HG03039 (cell line): ENCODE measurements around the gene C2CD5.
"Not testable (repeated sequence)": the region's sequence is repeated elsewhere in the genome, so short reads cannot be mapped to it uniquely, and the experiment has no call there.

ENCODE experiments used
- ATAC-seq: cut with Tn5 transposase; IDR thresholded peaks from one replicate; pipeline ENCODE4 v1.9.1; 2021; ENCODE audit warnings: mild to moderate bottlenecking, moderate library complexity; ENCODE audit not compliant: unreplicated experiment

The C2CD5 gene, protein sequence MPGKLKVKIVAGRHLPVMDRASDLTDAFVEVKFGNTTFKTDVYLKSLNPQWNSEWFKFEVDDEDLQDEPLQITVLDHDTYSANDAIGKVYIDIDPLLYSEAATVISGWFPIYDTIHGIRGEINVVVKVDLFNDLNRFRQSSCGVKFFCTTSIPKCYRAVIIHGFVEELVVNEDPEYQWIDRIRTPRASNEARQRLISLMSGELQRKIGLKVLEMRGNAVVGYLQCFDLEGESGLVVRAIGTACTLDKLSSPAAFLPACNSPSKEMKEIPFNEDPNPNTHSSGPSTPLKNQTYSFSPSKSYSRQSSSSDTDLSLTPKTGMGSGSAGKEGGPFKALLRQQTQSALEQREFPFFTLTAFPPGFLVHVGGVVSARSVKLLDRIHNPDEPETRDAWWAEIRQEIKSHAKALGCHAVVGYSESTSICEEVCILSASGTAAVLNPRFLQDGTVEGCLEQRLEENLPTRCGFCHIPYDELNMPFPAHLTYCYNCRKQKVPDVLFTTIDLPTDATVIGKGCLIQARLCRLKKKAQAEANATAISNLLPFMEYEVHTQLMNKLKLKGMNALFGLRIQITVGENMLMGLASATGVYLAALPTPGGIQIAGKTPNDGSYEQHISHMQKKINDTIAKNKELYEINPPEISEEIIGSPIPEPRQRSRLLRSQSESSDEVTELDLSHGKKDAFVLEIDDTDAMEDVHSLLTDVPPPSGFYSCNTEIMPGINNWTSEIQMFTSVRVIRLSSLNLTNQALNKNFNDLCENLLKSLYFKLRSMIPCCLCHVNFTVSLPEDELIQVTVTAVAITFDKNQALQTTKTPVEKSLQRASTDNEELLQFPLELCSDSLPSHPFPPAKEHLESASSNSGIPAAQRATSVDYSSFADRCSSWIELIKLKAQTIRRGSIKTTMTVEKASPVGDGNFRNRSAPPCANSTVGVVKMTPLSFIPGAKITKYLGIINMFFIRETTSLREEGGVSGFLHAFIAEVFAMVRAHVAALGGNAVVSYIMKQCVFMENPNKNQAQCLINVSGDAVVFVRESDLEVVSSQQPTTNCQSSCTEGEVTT

DNA sequence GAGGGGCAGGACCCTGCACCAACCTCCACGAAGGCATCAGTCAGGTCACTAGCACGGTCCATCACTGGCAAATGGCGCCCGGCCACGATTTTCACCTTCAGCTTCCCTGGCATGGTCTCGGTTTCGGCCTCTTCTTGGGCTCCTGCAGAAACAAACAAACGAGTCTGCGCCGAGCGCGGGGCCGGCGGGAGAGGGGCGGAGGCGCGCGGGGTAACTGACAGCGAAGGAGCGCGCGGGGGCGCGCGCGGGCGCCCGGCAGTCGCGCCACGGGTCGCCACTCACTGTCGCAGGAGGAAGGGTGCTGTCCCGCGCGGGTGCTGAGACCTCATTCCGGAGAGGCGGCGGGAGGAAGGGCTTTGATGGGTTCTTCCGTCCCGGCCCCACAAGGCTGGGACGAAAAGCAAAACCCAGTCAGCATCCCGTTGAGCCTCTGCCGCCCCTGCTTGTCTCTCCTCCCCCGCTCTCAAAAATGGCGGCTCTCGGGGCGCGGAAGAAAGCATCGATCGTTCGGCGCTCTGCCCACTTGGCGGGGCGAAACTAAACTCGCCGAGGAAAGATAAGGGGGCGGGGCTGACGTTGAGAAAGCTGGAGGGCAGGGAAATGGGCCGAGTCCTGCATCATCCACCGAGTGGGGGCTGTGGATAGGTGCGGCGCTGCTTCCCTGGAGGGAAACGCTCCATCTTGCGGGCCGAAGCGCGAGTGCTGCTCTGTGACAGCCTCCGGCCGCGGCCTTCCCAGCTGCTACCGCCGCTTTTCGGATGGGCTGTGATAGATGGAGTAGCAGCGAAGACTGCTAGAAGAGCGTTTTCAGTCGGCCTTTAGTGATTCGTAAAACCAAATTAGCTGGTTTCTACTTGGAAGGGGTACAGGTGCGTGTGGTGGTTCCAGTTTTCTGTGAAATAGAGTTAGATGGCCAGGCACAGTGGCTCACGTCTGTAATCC is at the start of gene C2CD5:
Gene C2CD5, minus strand, starts transcription at position 505 of the 942 bp plus-strand sequence. Its CDS starts 392 bp downstream, at position 113.
- ATAC-seq: peak; percentile 84

DNA sequence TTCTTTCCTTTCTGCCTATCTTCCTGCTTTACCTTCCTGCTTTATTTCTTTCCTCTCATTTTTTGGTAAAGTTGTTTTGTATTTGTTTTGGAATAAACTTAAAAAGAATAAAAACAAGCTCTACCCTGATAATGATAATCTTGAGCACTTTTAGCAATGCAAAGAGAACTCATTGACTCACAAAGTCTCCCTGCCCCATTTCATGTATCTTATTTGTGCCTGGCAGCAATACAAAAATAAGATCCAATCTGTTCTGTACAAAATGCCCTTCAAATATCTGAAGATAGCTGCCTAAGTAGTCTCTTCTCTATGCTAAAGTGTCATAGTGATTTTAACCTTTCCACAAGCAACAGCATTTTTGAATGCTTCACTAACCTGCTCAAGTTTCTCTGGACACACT is 49.5 kb upstream of the C2CD5 start:
- no peak for ATAC-seq

GRCh38 chr12:22588817-22589216 is 44.5 kb upstream of the C2CD5 start:
- no peak for ATAC-seq

DNA sequence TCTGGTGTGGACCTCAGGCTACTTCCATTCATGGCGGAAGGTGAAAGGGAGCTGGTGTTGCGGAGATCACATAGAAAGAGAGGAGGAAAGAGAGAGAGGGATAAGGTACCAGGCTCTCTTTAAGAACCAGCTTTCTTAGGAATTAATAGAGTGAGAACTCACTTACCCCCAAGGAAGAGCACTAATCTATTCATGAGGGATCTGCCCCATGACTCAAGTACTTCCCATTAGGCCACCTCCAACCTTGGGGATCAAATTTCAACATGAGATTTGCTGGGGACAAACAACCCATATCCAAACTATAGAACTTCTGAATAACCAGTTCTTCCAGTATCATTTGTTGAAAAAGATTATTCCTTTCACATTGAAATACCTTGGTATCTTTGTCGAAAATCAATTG is 34.0 kb upstream of the C2CD5 start:
- no peak for ATAC-seq

DNA sequence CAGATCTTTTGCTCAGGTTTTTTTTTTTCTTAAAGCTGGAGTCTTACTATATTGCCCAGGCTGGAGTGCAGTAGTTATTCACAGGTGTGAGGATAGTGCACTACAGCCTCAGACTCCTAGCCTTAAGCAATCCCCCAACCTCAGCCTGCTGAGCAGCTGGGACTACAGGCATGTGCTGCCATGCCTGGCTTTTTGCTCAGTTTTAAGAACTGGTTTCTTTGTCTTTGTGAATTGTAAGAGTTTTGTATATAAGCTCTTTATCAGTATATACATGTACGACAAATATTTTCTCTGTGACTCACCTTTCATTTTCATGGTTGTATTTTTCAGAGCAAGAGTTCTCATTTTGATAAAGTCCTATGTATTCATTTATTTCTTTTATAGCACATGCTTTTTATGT is 33.3 kb upstream of the C2CD5 start:
- no peak for ATAC-seq

- ATAC-seq: no peak
Measured at GRCh38 chr12:22576473-22576872, 32.1 kb upstream of the C2CD5 start.

DNA sequence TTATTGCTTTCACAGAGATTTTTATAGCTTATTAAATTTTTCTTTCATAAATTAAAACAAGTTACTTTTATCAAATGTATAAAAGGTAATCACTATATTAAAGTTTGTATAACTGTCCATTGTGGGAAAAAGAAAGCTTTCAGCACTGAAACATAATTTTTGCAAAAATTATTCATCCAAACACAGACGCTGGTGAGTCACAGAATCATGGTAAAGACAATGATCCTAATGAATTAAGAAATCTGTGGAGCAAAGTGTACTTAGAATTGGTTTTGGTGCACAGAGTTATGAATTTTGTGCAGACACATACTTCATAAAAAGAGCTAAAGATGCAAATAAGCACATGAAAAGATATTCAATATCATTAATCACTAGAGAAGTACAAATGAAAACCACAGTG is 31.7 kb upstream of the C2CD5 start:
- no peak for ATAC-seq

GRCh38 chr12:22574921-22575320 is 30.6 kb upstream of the C2CD5 start:
- no peak for ATAC-seq

DNA sequence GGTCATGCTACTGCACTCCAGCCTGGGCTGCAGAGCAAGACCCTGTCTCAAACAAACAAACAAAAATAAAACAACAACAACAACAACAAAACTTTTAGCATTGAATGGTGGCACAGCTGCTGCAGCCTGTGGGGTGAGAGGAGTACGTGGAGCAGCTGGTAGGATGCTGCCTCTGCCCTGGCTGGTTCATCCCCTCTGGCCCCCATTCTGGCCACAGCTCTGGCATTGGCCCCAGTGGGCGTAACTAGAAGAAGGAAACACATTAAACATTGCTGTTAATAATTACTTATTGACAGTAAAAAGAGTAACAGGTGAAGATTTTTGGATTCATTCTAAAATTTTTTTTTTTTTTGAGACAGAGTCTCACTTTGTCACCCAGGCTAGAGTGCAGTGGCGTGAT is 28.8 kb upstream of the C2CD5 start:
- no peak for ATAC-seq

- no peak for ATAC-seq
Measured at GRCh38 chr12:22569253-22569652, 24.9 kb upstream of the C2CD5 start.

DNA sequence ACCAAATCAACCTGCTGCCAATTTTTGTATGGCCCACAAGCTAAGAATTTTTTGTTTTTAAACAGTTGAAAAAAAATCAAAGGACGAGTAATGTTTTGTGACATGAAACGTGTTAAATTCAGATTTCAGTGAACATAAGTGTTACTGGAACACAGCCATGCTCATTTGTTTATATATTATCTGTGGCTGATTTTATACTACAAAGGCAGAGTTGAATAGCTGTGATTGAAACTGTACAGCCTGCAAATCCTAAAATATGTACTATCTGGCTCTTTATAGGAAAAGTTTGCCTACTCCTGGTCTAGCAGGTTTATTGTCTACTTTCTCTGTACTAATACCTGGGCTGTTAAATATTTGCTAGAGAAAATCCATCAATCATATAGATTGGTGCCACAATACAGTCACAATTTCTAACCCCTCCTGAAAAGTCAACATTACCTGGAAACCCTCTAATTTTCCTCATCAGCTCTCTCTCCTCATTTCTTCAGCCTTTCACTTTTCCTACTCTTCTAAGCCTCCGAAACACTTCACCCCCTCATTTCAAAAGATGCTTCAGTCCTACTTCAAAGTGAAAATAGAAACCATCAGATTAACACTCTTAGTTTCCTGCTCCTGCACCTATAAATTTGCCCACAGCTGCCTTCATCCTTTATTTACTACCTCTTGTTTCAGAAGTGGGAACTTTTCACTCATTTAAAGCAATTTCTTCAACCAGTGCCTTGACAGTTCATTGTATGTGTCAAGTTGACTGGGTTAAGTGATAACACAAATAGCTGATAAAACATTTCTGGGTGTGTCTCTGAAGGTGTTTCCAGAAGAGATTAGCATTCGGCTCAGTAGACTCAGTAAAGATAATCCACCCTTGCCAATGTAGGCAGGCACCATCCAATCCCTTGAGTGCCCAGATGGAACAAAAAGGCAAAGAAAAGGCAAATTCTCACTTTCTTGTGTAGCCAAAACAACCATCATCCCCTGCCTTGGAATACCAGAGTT is 18.0 kb upstream of the C2CD5 start:
- no peak for ATAC-seq

DNA sequence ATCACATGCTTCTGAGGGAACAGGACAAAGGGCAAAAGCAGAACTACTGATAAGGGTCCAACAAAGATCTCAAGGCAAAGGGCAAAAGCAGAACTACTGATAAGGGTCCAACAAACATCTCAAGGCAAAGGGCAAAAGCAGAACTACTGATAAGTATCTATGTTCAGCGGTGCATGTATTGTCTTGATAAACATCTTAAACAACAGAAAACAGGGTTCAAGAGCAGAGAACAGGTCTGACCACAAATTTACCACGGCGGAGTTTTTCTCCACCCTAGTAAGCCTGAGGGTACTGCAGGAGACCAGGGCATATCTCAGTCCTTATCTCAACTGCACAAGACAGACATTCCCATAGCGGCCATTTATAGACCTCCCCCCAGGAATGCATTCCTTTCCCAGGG is 10.4 kb upstream of the C2CD5 start:
- not testable (repeated sequence) for ATAC-seq

DNA sequence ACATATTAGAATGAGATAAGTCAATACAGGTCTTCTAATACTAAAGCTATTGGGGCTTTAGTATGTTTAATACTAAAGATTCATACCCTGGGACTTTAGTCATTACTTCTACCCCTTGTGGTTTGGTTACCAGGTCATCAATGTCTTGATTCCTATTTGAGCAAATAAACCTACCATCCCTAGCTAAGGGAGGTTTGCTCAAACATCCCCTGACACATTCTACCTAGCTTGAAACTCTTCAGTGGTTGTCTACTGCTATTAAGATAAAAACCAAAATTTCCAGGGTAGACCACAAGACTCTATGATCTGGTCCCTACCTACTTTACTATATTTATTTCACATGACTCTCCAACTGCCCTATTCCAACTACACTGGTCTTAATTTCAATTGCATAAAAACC is 7.3 kb upstream of the C2CD5 start:
- no peak for ATAC-seq

- no peak for ATAC-seq
Measured at GRCh38 chr12:22545255-22545654, 913 bp upstream of the C2CD5 start.

DNA sequence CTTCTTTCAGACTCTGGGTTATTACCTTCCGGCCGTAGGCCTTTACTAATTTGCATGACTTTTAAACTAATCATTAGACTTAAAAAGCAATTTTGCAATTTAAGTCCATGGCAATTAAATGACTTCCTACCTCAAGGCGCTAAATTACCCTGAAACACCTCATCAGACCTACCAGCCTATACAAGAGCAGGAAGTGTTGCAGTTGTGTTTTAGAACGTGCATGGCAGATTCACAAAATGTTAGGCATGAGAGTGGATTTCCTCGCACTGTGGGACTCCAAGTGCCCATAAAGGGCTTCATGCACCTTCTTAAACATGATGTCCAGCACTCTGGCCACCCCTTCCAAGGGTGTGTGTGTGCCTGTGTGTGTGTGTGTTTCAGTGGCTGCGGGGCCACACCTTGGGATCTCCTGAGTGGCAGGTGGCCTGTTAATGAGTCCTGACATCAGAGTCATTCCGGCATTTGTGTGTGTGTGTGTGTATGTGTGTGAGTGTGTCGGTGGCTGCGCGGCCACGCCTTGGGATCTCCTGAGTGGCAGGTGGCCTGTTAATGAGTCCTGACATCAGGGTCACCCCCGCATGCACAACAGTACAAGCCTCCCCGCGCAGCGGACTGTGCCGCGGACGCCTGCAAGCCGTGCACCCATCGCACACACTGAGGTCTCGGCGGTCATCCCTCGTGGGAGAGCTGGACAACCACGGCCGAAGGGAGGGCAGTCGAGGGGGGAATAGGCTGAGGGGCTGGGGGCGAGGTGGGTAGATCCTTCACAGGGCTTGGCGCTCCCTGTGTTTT is 900 bp downstream of the C2CD5 start:
- peak; percentile 35 for ATAC-seq

DNA sequence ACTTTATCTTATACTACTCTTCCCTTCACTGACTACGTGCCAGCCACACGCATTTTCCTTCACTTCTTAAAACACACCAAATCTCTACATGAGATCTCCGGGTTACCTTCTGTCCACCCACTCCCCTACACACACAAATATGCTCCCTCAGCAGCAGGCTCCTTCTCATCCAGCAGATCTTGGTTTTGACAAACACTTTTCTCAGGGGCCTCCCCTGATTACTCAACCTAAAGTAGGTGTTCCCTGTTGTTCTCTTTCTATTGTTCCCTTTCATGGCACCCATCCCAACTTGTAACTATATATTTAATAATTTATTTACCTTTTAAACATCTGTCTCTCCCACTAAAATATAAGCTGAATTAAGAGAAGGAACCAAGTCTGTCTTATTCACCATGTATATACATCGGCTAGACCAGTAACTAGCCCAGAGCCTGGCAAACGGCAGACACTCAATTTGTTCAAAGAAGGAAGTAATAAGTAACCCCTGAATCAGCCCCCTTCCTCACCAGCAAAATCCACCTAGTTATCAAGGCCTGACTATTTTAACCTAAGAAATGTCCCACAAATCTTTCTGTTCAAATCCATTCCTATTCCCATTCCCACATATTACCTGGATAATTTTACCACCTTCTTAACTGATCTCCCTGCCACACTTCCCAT is 2.7 kb downstream of the C2CD5 start:
- ATAC-seq: no peak

- ATAC-seq: no peak
Measured at GRCh38 chr12:22539055-22539454, 5.3 kb downstream of the C2CD5 start.

DNA sequence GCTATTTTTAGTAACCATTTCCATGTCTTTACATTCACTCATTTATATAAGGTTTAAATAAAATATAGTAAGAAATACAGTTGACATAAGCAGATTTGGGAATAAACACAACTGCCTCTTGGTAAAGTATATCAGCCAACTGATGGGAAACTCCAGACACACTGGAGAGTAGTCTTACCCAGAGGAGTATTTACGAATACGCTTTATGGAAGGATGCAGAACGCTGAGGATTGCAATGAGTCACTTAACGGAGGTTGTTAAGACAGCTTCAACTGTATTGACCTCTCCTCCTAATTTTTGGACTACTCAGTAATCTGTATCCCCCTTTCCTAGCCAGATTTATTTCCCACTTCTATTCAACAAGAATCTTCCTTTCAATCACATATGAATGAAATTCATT is 6.0 kb downstream of the C2CD5 start:
- no peak for ATAC-seq
